ENCODE data around the gene HPSE2. TPM values are rescaled to one million over a fixed set of nuclear protein-coding genes. Genes with fewer than 3 reads are reported as not detected.

The HPSE2 gene
- total RNA-seq, 5 donors from 2014 or later (not counting 1 experiment from before 2014, with no cell fraction given) = 0.13 to 0.23 (median 0.18) TPM; not detected in 1

GRCh38 chr10:98624963-98625362, 610.7 kb downstream of the HPSE2 start:
- no peak overlapping the region for H3K27ac ChIP-seq (ENCODE audit: low read length)
- no peaks in the 10 kb centered on the region for H3K27me3 ChIP-seq (replicated peaks in 1 of 2; ENCODE audit: control insufficient read depth in 2 of 2, extremely low read depth in 1 of 2, insufficient read depth in 2 of 2, low read length in 1 of 2)
- H3K4me3 ChIP-seq (ENCODE audit: control insufficient read depth in 1 of 2, extremely low read depth in 1 of 2, low read length in 1 of 2) = no peak overlapping the region
- no peaks in the 10 kb centered on the region for H3K4me1 Mint-ChIP-seq
- no peak overlapping the region for H3K27ac Mint-ChIP-seq
- ATAC-seq (replicated peaks in 1 of 4) (no peak), DNase-seq (no peak)
- peaks cover 3 to 8% of the 10 kb centered on the region in 2 donors for H3K27me3 Mint-ChIP-seq
- no CpG with 5 or more reads among the region's 2 CpGs for WGBS (ENCODE audit: insufficient coverage)
- no peaks in the 10 kb centered on the region for H3K36me3 ChIP-seq (ENCODE audit: control insufficient read depth in 2 of 2, extremely low read depth in 1 of 2, insufficient read depth in 1 of 2, low read length in 1 of 2)
- H3K4me3 Mint-ChIP-seq = no peak overlapping the region
- no peaks in the 10 kb centered on the region for H3K4me1 ChIP-seq (ENCODE audit: control insufficient read depth in 1 of 2, extremely low read depth in 1 of 2, insufficient read depth in 2 of 2, low read length in 2 of 2)
- ChIA-PET CTCF (no interaction called here), POLR2A (no interaction called here)
- H3K36me3 Mint-ChIP-seq = no peaks in the 10 kb centered on the region
- H3K9me3 ChIP-seq = no peaks in the 10 kb centered on the region
- peaks cover 0 to 3% (median 0%) of the 10 kb centered on the region in 3 donors for H3K9me3 Mint-ChIP-seq

GRCh38 chr10:98623176-98623575, 612.5 kb downstream of the HPSE2 start:
- Mint-ChIP-seq H3K27me3 (peaks cover 3 to 8% of the 10 kb centered on the region in 2 donors), H3K4me1 (no peaks in the 10 kb centered on the region), H3K4me3 (no peak overlapping the region), H3K9me3 (no peaks in the 10 kb centered on the region), H3K27ac (no peak overlapping the region), H3K36me3 (no peaks in the 10 kb centered on the region)
- ChIA-PET CTCF (no interaction called here), POLR2A (no interaction called here)
- 75% methylated on average over 1 of the region's 3 CpGs for whole genome bisulfite sequencing (ENCODE audit: insufficient coverage)
- H3K4me3 ChIP-seq (ENCODE audit: control insufficient read depth in 1 of 2, extremely low read depth in 1 of 2, low read length in 1 of 2) = no peak overlapping the region
- no peaks in the 10 kb centered on the region for H3K4me1 ChIP-seq (ENCODE audit: control insufficient read depth in 1 of 2, extremely low read depth in 1 of 2, insufficient read depth in 2 of 2, low read length in 2 of 2)
- no peak overlapping the region for H3K27ac ChIP-seq (ENCODE audit: low read length)
- H3K9me3 ChIP-seq = no peaks in the 10 kb centered on the region
- H3K27me3 ChIP-seq (replicated peaks in 1 of 2; ENCODE audit: control insufficient read depth in 2 of 2, extremely low read depth in 1 of 2, insufficient read depth in 2 of 2, low read length in 1 of 2) = no peaks in the 10 kb centered on the region
- H3K36me3 ChIP-seq (ENCODE audit: control insufficient read depth in 2 of 2, extremely low read depth in 1 of 2, insufficient read depth in 1 of 2, low read length in 1 of 2) = no peaks in the 10 kb centered on the region
- ATAC-seq (replicated peaks in 1 of 4) (no peak), DNase-seq (no peak)

GRCh38 chr10:98621630-98622029, 614.0 kb downstream of the HPSE2 start:
- Histone ChIP-seq H3K4me1 (ENCODE audit: control insufficient read depth in 1 of 2, extremely low read depth in 1 of 2, insufficient read depth in 2 of 2, low read length in 2 of 2) (no peaks in the 10 kb centered on the region), H3K4me3 (ENCODE audit: control insufficient read depth in 1 of 2, extremely low read depth in 1 of 2, low read length in 1 of 2) (no peak overlapping the region), H3K36me3 (ENCODE audit: control insufficient read depth in 2 of 2, extremely low read depth in 1 of 2, insufficient read depth in 1 of 2, low read length in 1 of 2) (no peaks in the 10 kb centered on the region), H3K27me3 (replicated peaks in 1 of 2; ENCODE audit: control insufficient read depth in 2 of 2, extremely low read depth in 1 of 2, insufficient read depth in 2 of 2, low read length in 1 of 2) (no peaks in the 10 kb centered on the region), H3K9me3 (no peaks in the 10 kb centered on the region), H3K27ac (ENCODE audit: low read length) (no peak overlapping the region)
- ATAC-seq (replicated peaks in 1 of 4) (no peak), DNase-seq (no peak)
- WGBS (ENCODE audit: insufficient coverage) = no CpG with 5 or more reads among the region's 1 CpG
- Mint-ChIP-seq H3K27ac (no peak overlapping the region), H3K4me1 (no peaks in the 10 kb centered on the region), H3K36me3 (no peaks in the 10 kb centered on the region), H3K9me3 (no peaks in the 10 kb centered on the region), H3K27me3 (peaks cover 3 to 5% of the 10 kb centered on the region in 2 donors), H3K4me3 (no peak overlapping the region)
- CTCF ChIA-PET = no interaction called here
- POLR2A ChIA-PET = no interaction called here

GRCh38 chr10:98620503-98620902, 615.1 kb downstream of the HPSE2 start:
- Histone ChIP-seq H3K4me1 (ENCODE audit: control insufficient read depth in 1 of 2, extremely low read depth in 1 of 2, insufficient read depth in 2 of 2, low read length in 2 of 2) (no peaks in the 10 kb centered on the region), H3K4me3 (ENCODE audit: control insufficient read depth in 1 of 2, extremely low read depth in 1 of 2, low read length in 1 of 2) (no peak overlapping the region), H3K36me3 (ENCODE audit: control insufficient read depth in 2 of 2, extremely low read depth in 1 of 2, insufficient read depth in 1 of 2, low read length in 1 of 2) (no peaks in the 10 kb centered on the region), H3K9me3 (no peaks in the 10 kb centered on the region), H3K27ac (ENCODE audit: low read length) (no peak overlapping the region), H3K27me3 (replicated peaks in 1 of 2; ENCODE audit: control insufficient read depth in 2 of 2, extremely low read depth in 1 of 2, insufficient read depth in 2 of 2, low read length in 1 of 2) (no peaks in the 10 kb centered on the region)
- peaks cover 3 to 5% of the 10 kb centered on the region in 2 donors for H3K27me3 Mint-ChIP-seq
- H3K4me1 Mint-ChIP-seq = no peaks in the 10 kb centered on the region
- no peak overlapping the region for H3K27ac Mint-ChIP-seq
- ATAC-seq (replicated peaks in 1 of 4) = no peak
- DNase-seq = no peak
- CTCF ChIA-PET = no interaction called here
- H3K4me3 Mint-ChIP-seq = no peak overlapping the region
- 60% methylated on average over 1 of the region's 2 CpGs for WGBS (ENCODE audit: insufficient coverage)
- no peaks in the 10 kb centered on the region for H3K36me3 Mint-ChIP-seq
- POLR2A ChIA-PET = no interaction called here
- H3K9me3 Mint-ChIP-seq = no peaks in the 10 kb centered on the region

GRCh38 chr10:98619446-98619845, 616.2 kb downstream of the HPSE2 start:
- ATAC-seq (replicated peaks in 1 of 4) = no peak

GRCh38 chr10:98617906-98618520, 617.6 kb downstream of the HPSE2 start:
- Histone ChIP-seq H3K4me3 (ENCODE audit: control insufficient read depth in 1 of 2, extremely low read depth in 1 of 2, low read length in 1 of 2) (no peak overlapping the region), H3K27ac (ENCODE audit: low read length) (no peak overlapping the region), H3K27me3 (replicated peaks in 1 of 2; ENCODE audit: control insufficient read depth in 2 of 2, extremely low read depth in 1 of 2, insufficient read depth in 2 of 2, low read length in 1 of 2) (no peaks in the 10 kb centered on the region), H3K36me3 (ENCODE audit: control insufficient read depth in 2 of 2, extremely low read depth in 1 of 2, insufficient read depth in 1 of 2, low read length in 1 of 2) (no peaks in the 10 kb centered on the region), H3K4me1 (ENCODE audit: control insufficient read depth in 1 of 2, extremely low read depth in 1 of 2, insufficient read depth in 2 of 2, low read length in 2 of 2) (no peaks in the 10 kb centered on the region), H3K9me3 (no peaks in the 10 kb centered on the region)
- ATAC-seq (replicated peaks in 1 of 4) (no peak), DNase-seq (no peak)
- Mint-ChIP-seq H3K36me3 (no peaks in the 10 kb centered on the region), H3K9me3 (no peaks in the 10 kb centered on the region), H3K4me1 (no peaks in the 10 kb centered on the region), H3K27me3 (peaks cover 4 to 7% of the 10 kb centered on the region in 2 donors), H3K4me3 (no peak overlapping the region), H3K27ac (no peak overlapping the region)
- WGBS (ENCODE audit: insufficient coverage) = 100% methylated on average over 2 of the region's 6 CpGs
- ChIA-PET POLR2A (no interaction called here), CTCF (no interaction called here)

More at GRCh38 chr10:98619446-98619845, 616.2 kb downstream of the HPSE2 start:
- Histone ChIP-seq H3K27ac (ENCODE audit: low read length) (no peak overlapping the region), H3K9me3 (no peaks in the 10 kb centered on the region), H3K4me3 (ENCODE audit: control insufficient read depth in 1 of 2, extremely low read depth in 1 of 2, low read length in 1 of 2) (no peak overlapping the region), H3K36me3 (ENCODE audit: control insufficient read depth in 2 of 2, extremely low read depth in 1 of 2, insufficient read depth in 1 of 2, low read length in 1 of 2) (no peaks in the 10 kb centered on the region), H3K4me1 (ENCODE audit: control insufficient read depth in 1 of 2, extremely low read depth in 1 of 2, insufficient read depth in 2 of 2, low read length in 2 of 2) (no peaks in the 10 kb centered on the region), H3K27me3 (replicated peaks in 1 of 2; ENCODE audit: control insufficient read depth in 2 of 2, extremely low read depth in 1 of 2, insufficient read depth in 2 of 2, low read length in 1 of 2) (no peaks in the 10 kb centered on the region)
- no peak overlapping the region for H3K27ac Mint-ChIP-seq
- no peak for DNase-seq
- H3K27me3 Mint-ChIP-seq = peaks cover 3 to 5% of the 10 kb centered on the region in 2 donors
- H3K4me3 Mint-ChIP-seq = no peak overlapping the region
- H3K4me1 Mint-ChIP-seq = no peaks in the 10 kb centered on the region
- WGBS (ENCODE audit: insufficient coverage) = 0% methylated on average over 1 of the region's 1 CpG
- ChIA-PET CTCF (no interaction called here), POLR2A (no interaction called here)
- H3K9me3 Mint-ChIP-seq = no peaks in the 10 kb centered on the region
- H3K36me3 Mint-ChIP-seq = no peaks in the 10 kb centered on the region

GRCh38 chr10:98613446-98613845, 622.2 kb downstream of the HPSE2 start:
- 30% methylated on average over 1 of the region's 1 CpG for WGBS (ENCODE audit: insufficient coverage)
- Mint-ChIP-seq H3K27me3 (peaks cover 9 to 16% of the 10 kb centered on the region in 2 donors), H3K36me3 (no peaks in the 10 kb centered on the region), H3K4me1 (no peaks in the 10 kb centered on the region), H3K9me3 (no peaks in the 10 kb centered on the region), H3K27ac (no peak overlapping the region), H3K4me3 (no peak overlapping the region)
- Histone ChIP-seq H3K27me3 (replicated peaks in 1 of 2; ENCODE audit: control insufficient read depth in 2 of 2, extremely low read depth in 1 of 2, insufficient read depth in 2 of 2, low read length in 1 of 2) (peaks cover 0 to 5% of the 10 kb centered on the region in 2 experiments), H3K4me1 (ENCODE audit: control insufficient read depth in 1 of 2, extremely low read depth in 1 of 2, insufficient read depth in 2 of 2, low read length in 2 of 2) (no peaks in the 10 kb centered on the region), H3K4me3 (ENCODE audit: control insufficient read depth in 1 of 2, extremely low read depth in 1 of 2, low read length in 1 of 2) (no peak overlapping the region), H3K9me3 (no peaks in the 10 kb centered on the region), H3K27ac (ENCODE audit: low read length) (no peak overlapping the region), H3K36me3 (ENCODE audit: control insufficient read depth in 2 of 2, extremely low read depth in 1 of 2, insufficient read depth in 1 of 2, low read length in 1 of 2) (no peaks in the 10 kb centered on the region)
- ATAC-seq (replicated peaks in 1 of 4) (no peak), DNase-seq (no peak)
- ChIA-PET POLR2A (no interaction called here), CTCF (no interaction called here)
